ENCODE results near the gene VSTM1.

Gene VSTM1

DNA sequence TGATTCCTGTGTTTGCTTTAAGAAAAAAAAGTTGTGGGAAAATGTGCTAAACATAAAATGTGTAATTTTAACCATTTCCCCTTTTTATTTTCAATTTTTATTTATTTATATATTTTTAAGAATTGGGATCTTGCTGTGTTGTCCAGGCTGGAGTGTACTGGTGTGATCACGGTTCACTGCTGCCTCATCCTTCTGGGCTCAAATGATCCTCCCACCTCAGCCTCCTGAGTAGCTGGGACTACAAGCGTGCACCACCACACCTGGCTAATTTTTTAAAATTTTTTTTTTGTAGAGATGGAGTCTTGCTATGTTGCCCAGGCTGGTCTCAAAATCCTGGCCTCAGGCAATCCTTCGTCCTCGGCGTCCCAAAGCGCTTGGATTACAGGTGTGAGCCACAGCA lies 53.2 kb downstream of the VSTM1 start:
- TF ChIP-seq PPARA (CRISPR knock-in tag; IDR thresholded peaks at IDR 0.05; ENCODE audit: borderline replicate concordance), result no peak
- TF ChIP-seq ESRRG (CRISPR knock-in tag; IDR thresholded peaks at IDR 0.05), result no peak
- TF ChIP-seq ISL1 (CRISPR knock-in tag; IDR thresholded peaks at IDR 0.05), result no peak
- TF ChIP-seq ZC3H10 (CRISPR knock-in tag; IDR thresholded peaks at IDR 0.05), result no peak
- TF ChIP-seq POU6F1 (CRISPR knock-in tag; IDR thresholded peaks at IDR 0.05; ENCODE audit: borderline replicate concordance, low read depth), result no peak
- ATAC-seq, result no peak

DNA sequence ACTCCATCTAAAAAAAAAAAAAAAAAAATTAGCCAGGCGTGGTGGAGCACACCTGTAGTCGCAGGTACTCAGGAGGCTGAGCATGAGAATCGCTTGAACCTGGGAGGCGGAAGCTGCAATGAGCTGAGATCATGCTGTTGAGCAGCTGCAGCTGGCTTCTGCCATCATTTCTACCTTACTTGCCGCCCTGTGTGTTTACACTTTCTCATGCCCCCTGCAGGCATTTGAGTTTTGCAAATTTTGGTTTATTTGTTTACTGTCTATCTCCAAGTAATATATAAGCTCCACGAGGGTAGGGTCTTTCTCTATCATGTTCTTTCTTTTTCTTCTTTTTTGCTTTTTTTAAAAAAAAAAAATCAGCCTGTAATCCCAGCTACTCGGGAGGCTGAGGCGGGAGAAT lies 54.3 kb downstream of the VSTM1 start:
- TF ChIP-seq, protein P1, sequence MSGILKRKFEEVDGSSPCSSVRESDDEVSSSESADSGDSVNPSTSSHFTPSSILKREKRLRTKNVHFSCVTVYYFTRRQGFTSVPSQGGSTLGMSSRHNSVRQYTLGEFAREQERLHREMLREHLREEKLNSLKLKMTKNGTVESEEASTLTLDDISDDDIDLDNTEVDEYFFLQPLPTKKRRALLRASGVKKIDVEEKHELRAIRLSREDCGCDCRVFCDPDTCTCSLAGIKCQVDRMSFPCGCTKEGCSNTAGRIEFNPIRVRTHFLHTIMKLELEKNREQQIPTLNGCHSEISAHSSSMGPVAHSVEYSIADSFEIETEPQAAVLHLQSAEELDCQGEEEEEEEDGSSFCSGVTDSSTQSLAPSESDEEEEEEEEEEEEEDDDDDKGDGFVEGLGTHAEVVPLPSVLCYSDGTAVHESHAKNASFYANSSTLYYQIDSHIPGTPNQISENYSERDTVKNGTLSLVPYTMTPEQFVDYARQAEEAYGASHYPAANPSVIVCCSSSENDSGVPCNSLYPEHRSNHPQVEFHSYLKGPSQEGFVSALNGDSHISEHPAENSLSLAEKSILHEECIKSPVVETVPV (CRISPR knock-in tag; IDR thresholded peaks at IDR 0.05), result no peak
- TF ChIP-seq ARNTL (CRISPR knock-in tag; IDR thresholded peaks at IDR 0.05; ENCODE audit: borderline replicate concordance, low read depth), result no peak
- no peak for TF ChIP-seq TOX (CRISPR knock-in tag; IDR thresholded peaks at IDR 0.05; ENCODE audit: borderline replicate concordance)
- TF ChIP-seq PPARA (CRISPR knock-in tag; IDR thresholded peaks at IDR 0.05; ENCODE audit: borderline replicate concordance), result no peak
- TF ChIP-seq TCF4 (CRISPR knock-in tag; IDR thresholded peaks at IDR 0.05; ENCODE audit: borderline replicate concordance), result no peak
- no peak for TF ChIP-seq ZNF565 (CRISPR knock-in tag; conservative IDR thresholded peaks at IDR 0.05; ENCODE audit: low read depth)
- TF ChIP-seq CSDC2 (CRISPR knock-in tag; IDR thresholded peaks at IDR 0.05), result no peak
- no peak for TF ChIP-seq BACH2 (CRISPR knock-in tag; IDR thresholded peaks at IDR 0.05; ENCODE audit: borderline replicate concordance)
- no peak for TF ChIP-seq ZFP30 (CRISPR knock-in tag; IDR thresholded peaks at IDR 0.05)
- TF ChIP-seq SNAI2 (CRISPR knock-in tag; IDR thresholded peaks at IDR 0.05), result no peak
- ATAC-seq, result no peak

DNA sequence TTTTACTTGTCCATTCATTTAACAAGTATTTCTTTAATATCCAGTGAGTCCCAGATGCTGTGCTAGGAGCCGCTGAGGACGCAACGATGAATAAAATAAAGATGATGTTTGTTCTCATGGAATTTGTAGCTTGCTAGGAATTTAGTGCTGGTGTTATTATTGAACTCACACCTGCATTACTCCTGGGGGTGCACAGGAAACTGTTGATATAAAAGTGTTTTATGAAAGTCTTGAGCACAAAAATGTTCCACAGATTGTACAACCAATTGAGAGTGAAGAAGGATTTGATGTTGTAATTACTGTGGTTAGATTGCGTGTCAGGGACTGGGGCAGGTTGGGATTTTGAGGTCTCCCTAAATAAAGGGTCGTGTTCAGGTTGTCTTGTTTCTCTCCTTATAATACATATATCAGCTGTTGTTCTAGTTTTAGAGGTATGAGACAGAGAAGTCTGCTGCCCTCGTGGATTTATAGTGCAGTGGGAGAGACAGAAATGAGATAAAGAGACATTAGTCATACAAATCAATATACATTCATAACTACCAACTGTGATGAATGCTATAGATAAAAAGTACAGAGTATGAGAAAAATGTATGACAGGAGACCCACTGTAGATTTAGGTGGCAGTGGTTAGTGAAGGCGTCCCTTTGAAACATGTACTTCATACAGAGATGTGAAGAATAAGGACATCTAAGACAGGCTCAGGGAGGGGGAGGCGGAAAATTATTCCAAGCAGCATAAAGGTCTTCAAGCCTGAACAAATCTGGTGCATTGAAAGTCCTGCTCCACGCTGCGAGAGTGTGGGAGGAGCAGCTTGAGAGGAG lies 61.0 kb downstream of the VSTM1 start:
- peak; percentile 53 for ATAC-seq
- no peak for TF ChIP-seq PATZ1 (CRISPR knock-in tag; IDR thresholded peaks at IDR 0.05; ENCODE audit: borderline replicate concordance)

- no peak for ATAC-seq
- no peak for TF ChIP-seq TCF4 (CRISPR knock-in tag; IDR thresholded peaks at IDR 0.05; ENCODE audit: borderline replicate concordance)
- TF ChIP-seq SNAI2 (CRISPR knock-in tag; IDR thresholded peaks at IDR 0.05), result no peak
- no peak for TF ChIP-seq ARNTL (CRISPR knock-in tag; IDR thresholded peaks at IDR 0.05; ENCODE audit: borderline replicate concordance, low read depth)
- TF ChIP-seq, protein P2, sequence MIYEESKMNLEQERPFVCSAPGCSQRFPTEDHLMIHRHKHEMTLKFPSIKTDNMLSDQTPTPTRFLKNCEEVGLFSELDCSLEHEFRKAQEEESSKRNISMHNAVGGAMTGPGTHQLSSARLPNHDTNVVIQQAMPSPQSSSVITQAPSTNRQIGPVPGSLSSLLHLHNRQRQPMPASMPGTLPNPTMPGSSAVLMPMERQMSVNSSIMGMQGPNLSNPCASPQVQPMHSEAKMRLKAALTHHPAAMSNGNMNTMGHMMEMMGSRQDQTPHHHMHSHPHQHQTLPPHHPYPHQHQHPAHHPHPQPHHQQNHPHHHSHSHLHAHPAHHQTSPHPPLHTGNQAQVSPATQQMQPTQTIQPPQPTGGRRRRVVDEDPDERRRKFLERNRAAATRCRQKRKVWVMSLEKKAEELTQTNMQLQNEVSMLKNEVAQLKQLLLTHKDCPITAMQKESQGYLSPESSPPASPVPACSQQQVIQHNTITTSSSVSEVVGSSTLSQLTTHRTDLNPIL (CRISPR knock-in tag; IDR thresholded peaks at IDR 0.05; ENCODE audit: low read depth), result no peak
- no peak for TF ChIP-seq CSDC2 (CRISPR knock-in tag; IDR thresholded peaks at IDR 0.05)
- no peak for TF ChIP-seq ZNF8 (CRISPR knock-in tag; IDR thresholded peaks at IDR 0.05)
- TF ChIP-seq, protein P1 (CRISPR knock-in tag; IDR thresholded peaks at IDR 0.05), result no peak
- no peak for TF ChIP-seq POU6F1 (CRISPR knock-in tag; IDR thresholded peaks at IDR 0.05; ENCODE audit: borderline replicate concordance, low read depth)
- no peak for TF ChIP-seq PATZ1 (CRISPR knock-in tag; IDR thresholded peaks at IDR 0.05; ENCODE audit: borderline replicate concordance)
- TF ChIP-seq ZFP3 (CRISPR knock-in tag; IDR thresholded peaks at IDR 0.05), result no peak
- TF ChIP-seq TSHZ2 (CRISPR knock-in tag; IDR thresholded peaks at IDR 0.05), result no peak
- TF ChIP-seq OSR1 (CRISPR knock-in tag; IDR thresholded peaks at IDR 0.05), result no peak
Measured at GRCh38 chr19:54001496-54001895, 62.2 kb downstream of the VSTM1 start.
